ENCODE measurements around the gene NIT1.

The NIT1 gene

GRCh38 chr1:161153682-161154337, 35.9 kb downstream of the NIT1 start, which contains the start of gene UFC1:
Gene UFC1 (plus strand): TSS chr1:161153978. CDS start chr1:161153998, 20 bp downstream.
- DNase-seq (ENCODE audit: low spot score), result peak; percentile 80

GRCh38 chr1:161157867-161158266, 40.0 kb downstream of the NIT1 start:
- no peak for DNase-seq (ENCODE audit: low spot score)

GRCh38 chr1:161158316-161159010, 40.6 kb downstream of the NIT1 start:
- DNase-seq (ENCODE audit: low spot score), result no peak

- peak; percentile 94 for DNase-seq (ENCODE audit: low spot score)
These were observed 41.4 kb downstream of the NIT1 start, which contains the start of gene USP21 for GRCh38 chr1:161159087-161159912. Gene USP21 (plus strand): TSS chr1:161159500. CDS start chr1:161160641, 1,141 bp downstream.

GRCh38 chr1:161159913-161160243, 42.0 kb downstream of the NIT1 start:
- no peak for DNase-seq (ENCODE audit: low spot score)

GRCh38 chr1:161160671-161161145, 42.8 kb downstream of the NIT1 start:
- DNase-seq (ENCODE audit: low spot score), result no peak

GRCh38 chr1:161161652-161162051, 43.7 kb downstream of the NIT1 start:
- DNase-seq (ENCODE audit: low spot score), result no peak

- no peak for DNase-seq (ENCODE audit: low spot score)
These were observed 44.1 kb downstream of the NIT1 start for GRCh38 chr1:161162052-161162451.

- DNase-seq (ENCODE audit: low spot score), result no peak
These were observed 44.9 kb downstream of the NIT1 start for GRCh38 chr1:161162806-161163205.

- DNase-seq (ENCODE audit: low spot score), result no peak
These were observed 45.9 kb downstream of the NIT1 start for GRCh38 chr1:161163793-161164192.

GRCh38 chr1:161164901-161165610, 47.2 kb downstream of the NIT1 start:
- DNase-seq (ENCODE audit: low spot score), result no peak

GRCh38 chr1:161165742-161166668, 48.1 kb downstream of the NIT1 start, which contains the start of gene PPOX:
Gene PPOX (plus strand): TSS chr1:161166426. CDS start chr1:161166848, 422 bp downstream.
- peak; percentile 90 for DNase-seq (ENCODE audit: low spot score)

- peak; percentile 31 for DNase-seq (ENCODE audit: low spot score)
These were observed 49.0 kb downstream of the NIT1 start for GRCh38 chr1:161166669-161167548.

- no peak for DNase-seq (ENCODE audit: low spot score)
These were observed 51.0 kb downstream of the NIT1 start for GRCh38 chr1:161168906-161169305.
